Measurements from ENCODE around the gene RAB21.

RAB21 gene

GRCh38 chr12:71763677-71764379 is 9.2 kb downstream of the RAB21 start:
- no peak for TF ChIP-seq TAF1 (IDR thresholded peaks at IDR 0.05; ENCODE audit: low read depth)
- no peak for TF ChIP-seq REST (IDR thresholded peaks at IDR 0.05; ENCODE audit: low read depth)
- no peak for TF ChIP-seq YY1 (IDR thresholded peaks at IDR 0.05; ENCODE audit: low read depth)
- TF ChIP-seq CREB1 (IDR thresholded peaks at IDR 0.05; ENCODE audit: low read depth): no peak
- TF ChIP-seq FOXM1 (IDR thresholded peaks at IDR 0.05; ENCODE audit: borderline replicate concordance, low read depth): no peak
- no peak for TF ChIP-seq RAD21 (IDR thresholded peaks at IDR 0.05; ENCODE audit: low read depth)
- no peak for TF ChIP-seq USF1 (IDR thresholded peaks at IDR 0.05)
- TF ChIP-seq MAX (IDR thresholded peaks at IDR 0.05): no peak
- TF ChIP-seq TCF12 (IDR thresholded peaks at IDR 0.05; ENCODE audit: low read depth): no peak
- TF ChIP-seq TEAD4 (IDR thresholded peaks at IDR 0.05): no peak
- TF ChIP-seq CEBPB (IDR thresholded peaks at IDR 0.05): no peak
- TF ChIP-seq EGR1 (IDR thresholded peaks at IDR 0.05): no peak
- TF ChIP-seq EP300 (IDR thresholded peaks at IDR 0.05; ENCODE audit: borderline replicate concordance): no peak

GRCh38 chr12:71764587-71765321 is 10.1 kb downstream of the RAB21 start:
- TF ChIP-seq RAD21 (IDR thresholded peaks at IDR 0.05; ENCODE audit: low read depth): no peak
- TF ChIP-seq CREB1 (IDR thresholded peaks at IDR 0.05; ENCODE audit: low read depth): no peak
- TF ChIP-seq TCF12 (IDR thresholded peaks at IDR 0.05; ENCODE audit: low read depth): no peak
- no peak for TF ChIP-seq NFIC (IDR thresholded peaks at IDR 0.05)

GRCh38 chr12:71766202-71766601 is 11.5 kb downstream of the RAB21 start:
- TF ChIP-seq FOXM1 (IDR thresholded peaks at IDR 0.05; ENCODE audit: borderline replicate concordance, low read depth) (no peak), RAD21 (IDR thresholded peaks at IDR 0.05; ENCODE audit: low read depth) (no peak), MAX (IDR thresholded peaks at IDR 0.05) (no peak), EGR1 (IDR thresholded peaks at IDR 0.05) (no peak), YY1 (IDR thresholded peaks at IDR 0.05; ENCODE audit: low read depth) (no peak), USF1 (IDR thresholded peaks at IDR 0.05) (no peak), CEBPB (IDR thresholded peaks at IDR 0.05) (no peak), ZBTB7A (IDR thresholded peaks at IDR 0.05; ENCODE audit: low read depth) (no peak), TCF12 (IDR thresholded peaks at IDR 0.05; ENCODE audit: low read depth) (no peak), CREB1 (IDR thresholded peaks at IDR 0.05; ENCODE audit: low read depth) (no peak), REST (IDR thresholded peaks at IDR 0.05; ENCODE audit: low read depth) (no peak), NFIC (IDR thresholded peaks at IDR 0.05) (no peak), TAF1 (IDR thresholded peaks at IDR 0.05; ENCODE audit: low read depth) (no peak), TEAD4 (IDR thresholded peaks at IDR 0.05) (no peak), EP300 (IDR thresholded peaks at IDR 0.05; ENCODE audit: borderline replicate concordance) (no peak)

- TF ChIP-seq YY1 (IDR thresholded peaks at IDR 0.05; ENCODE audit: low read depth): no peak
- TF ChIP-seq TAF1 (IDR thresholded peaks at IDR 0.05; ENCODE audit: low read depth): no peak
- TF ChIP-seq NFIC (IDR thresholded peaks at IDR 0.05): no peak
- no peak for TF ChIP-seq TCF12 (IDR thresholded peaks at IDR 0.05; ENCODE audit: low read depth)
- TF ChIP-seq EP300 (IDR thresholded peaks at IDR 0.05; ENCODE audit: borderline replicate concordance): no peak
- no peak for TF ChIP-seq FOXM1 (IDR thresholded peaks at IDR 0.05; ENCODE audit: borderline replicate concordance, low read depth)
- no peak for TF ChIP-seq ZBTB7A (IDR thresholded peaks at IDR 0.05; ENCODE audit: low read depth)
Measured at GRCh38 chr12:71767183-71767582, 12.5 kb downstream of the RAB21 start.

- TF ChIP-seq TCF12 (IDR thresholded peaks at IDR 0.05; ENCODE audit: low read depth) (no peak), CEBPB (IDR thresholded peaks at IDR 0.05) (no peak), NFIC (IDR thresholded peaks at IDR 0.05) (no peak), YY1 (IDR thresholded peaks at IDR 0.05; ENCODE audit: low read depth) (no peak), EGR1 (IDR thresholded peaks at IDR 0.05) (no peak), USF1 (IDR thresholded peaks at IDR 0.05) (no peak), EP300 (IDR thresholded peaks at IDR 0.05; ENCODE audit: borderline replicate concordance) (no peak), MAX (IDR thresholded peaks at IDR 0.05) (no peak), REST (IDR thresholded peaks at IDR 0.05; ENCODE audit: low read depth) (no peak), CREB1 (IDR thresholded peaks at IDR 0.05; ENCODE audit: low read depth) (no peak), FOXM1 (IDR thresholded peaks at IDR 0.05; ENCODE audit: borderline replicate concordance, low read depth) (no peak), RAD21 (IDR thresholded peaks at IDR 0.05; ENCODE audit: low read depth) (no peak), TAF1 (IDR thresholded peaks at IDR 0.05; ENCODE audit: low read depth) (no peak), TEAD4 (IDR thresholded peaks at IDR 0.05) (no peak), ZBTB7A (IDR thresholded peaks at IDR 0.05; ENCODE audit: low read depth) (no peak)
Measured at GRCh38 chr12:71768900-71769299, 14.2 kb downstream of the RAB21 start.

Measured in Ishikawa (cell line).